HS-27A (cell line): ENCODE results near the gene FGFRL1.
"Not testable (repeated sequence)": the region's sequence is repeated elsewhere in the genome, so short reads cannot be mapped to it uniquely, and the experiment has no call there.

Source experiments
- DNase-seq: peaks from one replicate; pipeline ENCODE4 v3.0.0-alpha.2; 2012; ENCODE audit warnings: low read depth, missing footprints

FGFRL1 gene

GRCh38 chr4:973431-974397, 37.7 kb upstream of the FGFRL1 start, which contains the start of gene DGKQ:
Gene DGKQ, minus strand, starts transcription at chr4:973569. Its CDS starts 87 bp downstream, at chr4:973482.
- no peak for DNase-seq

- no peak for DNase-seq
Measured at GRCh38 chr4:974668-975067, 36.8 kb upstream of the FGFRL1 start.

- DNase-seq = not testable (repeated sequence)
Measured at GRCh38 chr4:976016-976415, 35.4 kb upstream of the FGFRL1 start.

- no peak for DNase-seq
Measured at GRCh38 chr4:978957-979701, 32.3 kb upstream of the FGFRL1 start.

GRCh38 chr4:982291-982690, 29.1 kb upstream of the FGFRL1 start:
- no peak for DNase-seq

GRCh38 chr4:982814-983213, 28.6 kb upstream of the FGFRL1 start:
- no peak for DNase-seq

GRCh38 chr4:984336-985054, 26.9 kb upstream of the FGFRL1 start:
- DNase-seq = no peak

- no peak for DNase-seq
Measured at GRCh38 chr4:985123-985830, 26.1 kb upstream of the FGFRL1 start.

GRCh38 chr4:986428-986878, 25.0 kb upstream of the FGFRL1 start:
- no peak for DNase-seq

GRCh38 chr4:986879-987623, 24.4 kb upstream of the FGFRL1 start, which contains the start of gene IDUA:
Gene IDUA, plus strand, starts transcription at chr4:987044. Its CDS starts 41 bp downstream, at chr4:987085.
- DNase-seq = no peak

- DNase-seq = no peak
Measured at GRCh38 chr4:987624-988513, 23.6 kb upstream of the FGFRL1 start.

GRCh38 chr4:988726-989721, 22.4 kb upstream of the FGFRL1 start:
- DNase-seq = no peak

- DNase-seq = no peak
Measured at GRCh38 chr4:989722-990471, 21.5 kb upstream of the FGFRL1 start.

GRCh38 chr4:990746-991367, 20.6 kb upstream of the FGFRL1 start:
- DNase-seq = no peak

- no peak for DNase-seq
Measured at GRCh38 chr4:991451-992296, 19.8 kb upstream of the FGFRL1 start.
